ENCODE data around the gene ATR. TPM values are rescaled to one million over a fixed set of nuclear protein-coding genes. Genes with fewer than 3 reads are reported as not detected.
"Not testable (repeated sequence)": the region's sequence is repeated elsewhere in the genome, so short reads cannot be mapped to it uniquely, and the experiment has no call there.

The ATR gene
- total and polyA plus RNA-seq, 7 donors: 3.0 to 26.1 (median 15.2) TPM

- 47 to 48% methylated on average over 2 of the region's 2 CpGs for WGBS, 2 donors
- Histone ChIP-seq H3K27me3 (no peaks in the 10 kb centered on the region), H3K4me1 (peaks cover 0 to 3% (median 0%) of the 10 kb centered on the region in 4 donors), H3K27ac (no peak overlapping the region), H3K9me3 (no peaks in the 10 kb centered on the region), H3K4me3 (no peak overlapping the region), H3K36me3 (no peaks in the 10 kb centered on the region)
- intact Hi-C loops (cut with DNase I): loop anchor here (5.0 kb wide), 1 partner anchor 405 kb away; no protein-coding TSS in a partner anchor
- no peak for DNase-seq
- TF ChIP-seq EP300 (IDR thresholded peaks at IDR 0.05) (no peak), POLR2AphosphoS5 (IDR thresholded peaks at IDR 0.05) (peak in 1 of 4 donors; percentile 57), CTCF (IDR thresholded peaks at IDR 0.05) (peak; percentile 7 to 57 (median 48)), POLR2A (IDR thresholded peaks at IDR 0.05) (no peak)
Measured at GRCh38 chr3:142586803-142587406, 8.4 kb upstream of the ATR start.

- H3K4me1 ChIP-seq: peaks cover 0 to 23% (median 19%) of the 10 kb centered on the region in 4 donors
- H3K27me3 ChIP-seq; intact Hi-C loops (cut with DNase I); H3K4me3 ChIP-seq; H3K27ac ChIP-seq; H3K9me3 ChIP-seq; H3K36me3 ChIP-seq; DNase-seq: not testable (repeated sequence)
- WGBS, 2 donors: 78 to 85% methylated on average over 11 of the region's 11 CpGs
Measured at GRCh38 chr3:142581070-142581469, 2.5 kb upstream of the ATR start.

GRCh38 chr3:142580061-142580423, 1.5 kb upstream of the ATR start:
- Histone ChIP-seq H3K27me3 (no peaks in the 10 kb centered on the region), H3K4me3 (no peak overlapping the region), H3K9me3 (no peaks in the 10 kb centered on the region), H3K27ac (peak overlapping the region in 1 of 4 donors; percentile 92), H3K4me1 (peaks cover 0 to 28% (median 19%) of the 10 kb centered on the region in 4 donors), H3K36me3 (no peaks in the 10 kb centered on the region)
- DNase-seq: no peak
- intact Hi-C loops (cut with DNase I): no loop called here
- 84 to 93% methylated on average over 1 of the region's 1 CpG for WGBS, 2 donors
- TF ChIP-seq POLR2AphosphoS5 (IDR thresholded peaks at IDR 0.05) (no peak), EP300 (IDR thresholded peaks at IDR 0.05) (no peak), CTCF (IDR thresholded peaks at IDR 0.05) (no peak), POLR2A (IDR thresholded peaks at IDR 0.05) (no peak)

GRCh38 chr3:142577696-142578328, 721 bp downstream of the ATR start:
- 2 to 11% methylated on average over 12 of the region's 12 CpGs for WGBS, 2 donors
- DNase-seq: no peak
- Histone ChIP-seq H3K27me3 (no peaks in the 10 kb centered on the region), H3K4me1 (peaks cover 0 to 35% (median 19%) of the 10 kb centered on the region in 4 donors), H3K36me3 (no peaks in the 10 kb centered on the region), H3K27ac (peak overlapping the region; percentile 89 to 92 (median 91)), H3K9me3 (no peaks in the 10 kb centered on the region), H3K4me3 (peak overlapping the region; percentile 56 to 83 (median 74))
- TF ChIP-seq POLR2A (IDR thresholded peaks at IDR 0.05) (no peak), POLR2AphosphoS5 (IDR thresholded peaks at IDR 0.05) (no peak), EP300 (IDR thresholded peaks at IDR 0.05) (no peak), CTCF (IDR thresholded peaks at IDR 0.05) (no peak)
- intact Hi-C loops (cut with DNase I): loop anchor here (2.0 to 5.0 kb wide), 3 partner anchors 131 to 424 kb away; partner anchors contain the start of genes TRPC1, U2SURP and XRN1

GRCh38 chr3:142576792-142577191, 1.7 kb downstream of the ATR start:
- no peak for TF ChIP-seq EP300 (IDR thresholded peaks at IDR 0.05)
- no peak for TF ChIP-seq CTCF (IDR thresholded peaks at IDR 0.05)
- TF ChIP-seq POLR2A (IDR thresholded peaks at IDR 0.05): no peak
- no peak for TF ChIP-seq POLR2AphosphoS5 (IDR thresholded peaks at IDR 0.05)
- no peaks in the 10 kb centered on the region for H3K27me3 ChIP-seq
- intact Hi-C loops (cut with DNase I): loop anchor here (5.0 kb wide), 2 partner anchors 129 to 426 kb away; partner anchors contain the start of genes U2SURP and XRN1
- peaks cover 0 to 35% (median 19%) of the 10 kb centered on the region in 4 donors for H3K4me1 ChIP-seq
- no peak overlapping the region for H3K27ac ChIP-seq
- no peak overlapping the region for H3K4me3 ChIP-seq
- no peaks in the 10 kb centered on the region for H3K9me3 ChIP-seq
- no peaks in the 10 kb centered on the region for H3K36me3 ChIP-seq
- no peak for DNase-seq
